SKM-1 treated with dmso at 0.1 percent for 144 hours (cell line): Measurements from ENCODE around the gene SNAP47.

Experiments
- DNase-seq: peaks from one replicate; lab custom pipeline; 2025; ENCODE audit not compliant: unreplicated experiment; lab: John Stamatoyannopoulos, UW

The SNAP47 gene

DNA sequence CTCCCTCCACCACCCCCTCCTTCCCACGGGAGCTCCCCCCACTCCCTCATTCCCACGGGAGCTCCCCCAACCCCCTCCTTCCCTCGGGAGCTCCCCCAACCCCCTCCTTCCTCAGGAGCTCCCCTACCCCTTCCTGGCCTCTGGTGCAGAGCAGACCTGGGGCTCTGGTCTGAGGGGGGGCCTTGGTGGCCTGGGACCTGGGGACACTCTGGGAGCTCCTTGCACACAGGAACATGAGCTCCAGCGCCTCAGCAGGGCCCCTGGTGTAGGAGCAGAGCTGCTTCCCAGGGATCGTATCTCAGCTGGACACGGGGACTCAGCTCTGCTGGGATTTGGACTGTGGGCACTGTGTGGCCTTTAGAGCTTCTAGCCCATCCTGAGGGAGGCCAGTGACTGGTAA is 60.5 kb downstream of the SNAP47 start:
- DNase-seq: no peak

DNA sequence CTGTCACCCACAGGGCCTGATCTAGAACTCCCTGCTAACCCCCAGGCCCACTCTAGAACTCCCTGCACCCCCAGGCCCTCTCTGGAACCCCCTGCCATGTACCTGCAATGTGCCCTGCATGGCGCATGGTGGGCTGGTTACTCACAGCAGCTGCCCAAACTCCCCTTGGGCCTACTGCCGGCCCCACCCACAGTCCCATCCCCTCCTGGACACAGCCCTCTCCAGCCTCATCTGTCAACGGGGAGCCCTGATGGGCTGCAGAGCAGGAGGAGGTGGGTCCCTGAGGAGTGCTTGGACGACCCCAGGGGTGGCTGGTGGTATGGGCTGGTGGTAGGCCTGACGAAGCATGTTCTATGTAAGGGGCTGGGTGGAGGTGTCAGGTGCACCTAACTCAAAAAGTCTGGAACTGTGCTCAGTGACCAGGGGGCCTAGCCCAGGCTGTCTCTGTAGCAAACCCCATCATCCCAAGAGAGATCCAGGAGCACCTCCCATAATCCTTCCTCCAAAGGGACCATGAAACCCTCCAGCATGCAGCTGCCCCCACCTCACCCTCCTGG is 61.2 kb downstream of the SNAP47 start:
- DNase-seq: no peak

DNA sequence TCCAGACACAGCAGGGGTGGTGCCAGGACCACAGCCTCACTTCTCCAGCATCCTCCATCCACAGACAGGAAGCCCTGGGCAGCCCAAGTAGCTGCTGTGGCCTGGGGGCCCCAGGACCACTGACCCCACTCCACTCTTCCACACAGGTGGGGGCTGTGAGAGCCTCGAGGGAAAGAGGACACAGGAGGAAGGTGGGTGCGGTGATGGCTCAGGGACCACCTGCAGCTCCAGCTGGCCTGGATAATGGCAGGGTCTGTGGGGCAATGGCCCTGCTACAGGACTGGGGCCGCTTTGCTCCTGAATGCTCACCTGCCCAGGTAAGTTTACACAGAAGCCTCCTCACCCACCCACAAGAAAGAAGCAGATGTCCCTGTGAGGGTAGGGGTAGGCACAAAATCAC is 61.9 kb downstream of the SNAP47 start:
- DNase-seq: no peak

DNA sequence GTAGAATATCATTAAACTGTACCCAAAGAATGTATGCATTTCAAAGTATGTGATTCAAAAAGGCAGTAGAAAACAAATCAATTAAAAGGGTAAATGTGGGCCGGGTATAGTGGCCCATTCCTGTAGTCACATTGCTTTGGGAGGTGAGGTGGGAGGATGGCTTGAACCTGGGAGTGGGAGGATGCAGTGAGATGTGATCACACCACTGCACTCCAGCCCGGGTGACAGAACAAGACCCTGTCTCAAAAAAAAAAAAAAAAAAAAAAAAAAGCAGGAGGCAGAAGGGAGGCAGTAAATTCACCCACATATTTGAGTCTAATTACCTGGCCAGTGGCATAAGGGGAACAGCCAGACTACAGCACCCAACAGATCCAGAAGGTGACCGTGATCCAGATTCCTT is 62.4 kb downstream of the SNAP47 start:
- DNase-seq: no peak

DNA sequence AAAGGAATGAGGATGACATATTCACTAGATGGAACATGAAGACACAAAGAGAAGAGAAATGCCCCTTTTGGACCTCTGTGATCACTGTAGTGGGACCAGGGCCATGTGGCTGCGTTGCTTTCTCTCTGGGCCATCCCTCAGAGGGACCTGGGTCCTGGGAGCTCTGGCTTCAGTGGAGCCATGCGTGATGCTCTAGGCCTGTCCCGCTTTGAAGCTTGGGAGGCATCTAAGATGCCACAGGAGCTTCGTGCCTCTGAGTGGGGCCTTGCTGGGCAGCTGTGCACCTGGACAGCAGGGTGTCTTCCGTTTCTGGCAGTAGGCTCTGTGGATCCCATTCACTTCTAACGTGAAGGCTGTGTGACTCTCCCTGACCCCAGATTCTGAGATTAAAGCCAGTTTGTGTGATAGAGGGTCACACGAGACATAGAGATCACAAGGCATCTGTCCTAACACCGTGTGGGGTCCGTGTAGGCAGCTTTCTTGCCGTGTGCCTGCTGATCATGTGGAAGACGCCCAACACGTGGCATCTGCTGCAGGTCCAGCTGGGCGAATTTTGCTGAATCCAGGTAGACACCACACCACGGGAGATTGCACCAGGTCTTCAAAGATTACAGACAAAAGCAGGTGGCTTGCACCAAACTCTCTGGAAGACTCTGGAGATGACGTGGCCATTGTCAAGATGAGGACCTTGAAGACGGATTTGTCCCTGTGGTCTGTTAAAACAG is 63.0 kb downstream of the SNAP47 start:
- no peak for DNase-seq

DNA sequence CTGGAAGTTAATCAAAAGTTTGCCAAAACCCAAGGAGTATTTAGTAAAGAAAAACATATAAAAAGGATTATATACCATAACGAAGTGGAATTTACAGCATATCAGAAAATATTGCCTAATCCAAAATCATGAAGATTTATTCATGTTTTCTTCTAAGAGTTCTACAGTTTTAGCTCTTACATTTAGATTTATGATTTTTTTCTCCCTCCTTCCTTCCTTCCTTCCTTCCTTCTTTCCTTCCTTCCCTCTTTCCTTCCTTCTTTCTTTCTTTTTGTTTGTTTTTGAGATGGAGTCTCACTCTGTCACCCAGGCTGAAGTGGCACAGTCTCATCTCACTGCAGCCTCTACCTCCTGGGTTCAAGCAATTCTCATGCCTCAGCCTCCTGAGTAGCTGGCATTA is 64.5 kb downstream of the SNAP47 start:
- DNase-seq: no peak

DNA sequence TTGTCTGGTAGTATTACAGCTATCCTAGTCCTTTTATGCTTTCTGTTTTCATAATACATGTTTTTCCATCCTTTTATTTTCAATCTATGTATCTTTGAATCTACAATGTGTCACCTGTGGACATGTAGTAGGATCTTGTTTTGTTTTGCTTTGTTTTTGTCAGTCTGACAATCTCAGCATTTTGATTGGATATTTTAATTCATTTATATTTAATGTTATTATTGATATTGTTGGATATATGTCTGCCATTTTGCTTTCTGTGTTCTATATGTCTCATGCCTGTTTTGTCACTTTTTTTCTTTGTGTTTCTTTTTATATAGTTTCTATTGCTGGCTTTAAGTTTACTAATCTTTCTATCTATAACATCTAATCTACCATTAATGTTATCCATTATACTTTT is 68.7 kb downstream of the SNAP47 start:
- DNase-seq: no peak

DNA sequence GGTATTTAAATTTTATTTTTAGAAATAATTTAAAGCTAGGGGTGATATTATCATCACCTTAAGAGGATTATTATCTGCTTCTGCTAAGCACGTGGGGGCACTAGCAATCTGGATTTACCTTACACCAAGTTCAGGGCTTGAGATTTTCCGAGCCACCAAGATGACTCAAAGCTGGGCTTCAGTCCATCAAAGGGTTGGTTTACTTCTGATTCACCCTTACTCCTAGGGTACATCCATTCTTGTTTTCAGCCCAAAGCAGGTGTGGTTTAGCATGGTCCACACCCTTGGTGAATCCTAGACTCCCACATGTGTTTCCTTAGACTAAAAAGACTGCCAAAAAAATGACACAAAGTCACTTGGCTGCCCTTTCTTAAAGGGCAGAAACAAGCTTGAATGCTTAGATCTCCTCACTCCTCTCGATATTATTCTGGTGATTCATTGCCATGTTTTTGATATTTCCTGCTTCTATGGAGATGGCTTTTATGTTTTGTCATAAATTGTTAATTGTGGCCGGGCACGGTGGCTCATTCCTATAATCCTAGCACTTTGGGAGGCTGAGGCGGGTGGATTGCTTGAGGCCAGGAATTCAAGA is 70.5 kb downstream of the SNAP47 start:
- no peak for DNase-seq

DNA sequence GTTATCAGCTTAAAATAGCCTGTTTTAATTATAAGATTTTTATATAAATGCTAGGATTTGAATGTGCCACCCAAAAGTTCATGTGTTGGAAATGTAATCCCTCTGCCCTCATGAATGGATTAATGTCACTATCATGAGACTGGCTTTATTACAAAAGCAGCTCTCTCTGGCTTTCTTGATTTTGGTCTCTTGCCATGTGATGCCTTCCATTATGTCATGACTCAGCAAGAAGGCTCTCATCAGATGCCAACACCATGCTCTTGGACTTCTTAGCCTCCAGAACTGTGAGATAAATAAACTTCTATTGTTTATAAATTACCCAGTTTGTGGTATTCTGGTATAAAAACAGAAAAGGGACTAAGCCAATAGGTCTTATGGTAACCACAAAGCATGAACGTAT is 73.3 kb downstream of the SNAP47 start:
- DNase-seq: no peak

DNA sequence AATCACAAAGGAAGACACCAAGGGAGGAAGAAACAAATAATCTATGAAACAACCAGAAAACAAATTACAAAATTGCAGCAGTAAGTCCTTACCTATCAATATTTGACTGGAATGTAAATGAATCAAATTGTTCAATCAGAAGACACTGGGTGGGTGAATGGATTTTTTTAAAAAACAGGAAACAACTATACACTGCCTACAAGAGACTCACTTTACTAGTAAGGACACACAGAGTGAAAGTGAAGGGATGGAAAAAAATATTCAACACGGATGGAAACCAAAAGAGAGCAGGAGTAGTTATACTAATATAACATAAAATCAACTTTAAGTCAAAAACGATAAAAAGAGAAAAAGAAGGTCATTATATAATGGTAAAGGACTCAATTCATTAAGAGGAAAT is 73.8 kb downstream of the SNAP47 start:
- DNase-seq: no peak

DNA sequence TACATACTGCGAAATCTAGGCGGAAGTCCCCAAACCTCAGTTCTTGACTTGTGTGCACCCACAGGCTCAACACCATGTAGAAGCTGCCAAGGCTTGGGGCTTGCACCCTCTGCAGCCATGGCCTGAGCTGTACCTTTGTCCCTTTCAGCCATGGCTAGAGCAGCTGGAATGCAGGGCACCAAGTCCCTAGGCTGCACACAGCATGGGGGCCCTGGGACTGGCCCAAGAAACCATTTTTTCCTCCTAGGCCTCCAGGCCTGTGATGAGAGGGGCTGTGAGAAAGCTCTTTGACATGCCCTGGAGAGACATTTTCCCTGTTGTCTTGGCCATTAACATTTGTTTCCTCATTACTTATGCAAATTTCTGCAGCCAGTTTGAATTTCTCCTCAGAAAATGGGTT is 78.7 kb downstream of the SNAP47 start:
- DNase-seq: no peak

DNA sequence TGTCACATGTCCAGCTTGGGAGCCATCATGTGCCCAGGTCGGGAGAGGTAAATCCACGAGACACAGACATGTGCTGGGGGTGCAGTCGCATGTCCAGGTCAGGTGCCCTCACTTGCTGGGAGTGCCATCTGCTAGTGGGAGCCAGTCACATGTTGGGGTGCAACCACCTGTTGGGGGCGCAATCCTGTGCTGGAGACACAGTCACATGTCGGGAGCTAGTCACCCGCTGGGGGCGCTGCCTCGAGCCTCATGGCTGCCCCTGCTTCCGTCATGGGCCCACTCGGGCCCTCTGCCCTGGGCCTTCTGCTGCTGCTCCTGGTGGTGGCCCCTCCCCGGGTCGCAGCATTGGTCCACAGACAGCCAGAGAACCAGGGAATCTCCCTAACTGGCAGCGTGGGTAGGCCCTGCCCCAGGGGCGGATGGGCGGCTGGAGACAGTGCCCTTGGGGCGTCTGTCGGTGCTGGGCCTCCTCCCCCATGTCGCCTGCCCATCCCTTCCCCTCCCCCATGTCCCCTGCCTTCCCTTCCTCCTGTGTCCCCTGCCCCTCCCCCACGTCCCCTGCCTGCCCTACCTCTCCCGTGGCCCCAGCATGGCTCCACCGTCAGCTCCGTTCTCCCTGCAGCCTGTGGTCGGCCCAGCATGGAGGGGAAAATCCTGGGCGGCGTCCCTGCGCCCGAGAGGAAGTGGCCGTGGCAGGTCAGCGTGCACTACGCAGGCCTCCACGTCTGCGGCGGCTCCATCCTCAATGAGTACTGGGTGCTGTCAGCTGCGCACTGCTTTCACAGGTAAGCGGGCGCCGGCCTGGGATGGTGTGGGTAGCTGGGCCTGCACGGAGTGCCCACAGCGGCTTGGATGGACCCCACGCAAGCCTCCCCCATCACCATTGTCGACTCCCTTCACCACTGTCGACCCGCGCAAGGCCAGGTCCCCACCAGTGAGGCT is 80.5 kb downstream of the SNAP47 start, which contains the start of gene PRSS38:
Gene PRSS38, plus strand, starts transcription at position 208 of the 942 bp plus-strand sequence. Its CDS starts 42 bp downstream, at position 250.
- DNase-seq: no peak

DNA sequence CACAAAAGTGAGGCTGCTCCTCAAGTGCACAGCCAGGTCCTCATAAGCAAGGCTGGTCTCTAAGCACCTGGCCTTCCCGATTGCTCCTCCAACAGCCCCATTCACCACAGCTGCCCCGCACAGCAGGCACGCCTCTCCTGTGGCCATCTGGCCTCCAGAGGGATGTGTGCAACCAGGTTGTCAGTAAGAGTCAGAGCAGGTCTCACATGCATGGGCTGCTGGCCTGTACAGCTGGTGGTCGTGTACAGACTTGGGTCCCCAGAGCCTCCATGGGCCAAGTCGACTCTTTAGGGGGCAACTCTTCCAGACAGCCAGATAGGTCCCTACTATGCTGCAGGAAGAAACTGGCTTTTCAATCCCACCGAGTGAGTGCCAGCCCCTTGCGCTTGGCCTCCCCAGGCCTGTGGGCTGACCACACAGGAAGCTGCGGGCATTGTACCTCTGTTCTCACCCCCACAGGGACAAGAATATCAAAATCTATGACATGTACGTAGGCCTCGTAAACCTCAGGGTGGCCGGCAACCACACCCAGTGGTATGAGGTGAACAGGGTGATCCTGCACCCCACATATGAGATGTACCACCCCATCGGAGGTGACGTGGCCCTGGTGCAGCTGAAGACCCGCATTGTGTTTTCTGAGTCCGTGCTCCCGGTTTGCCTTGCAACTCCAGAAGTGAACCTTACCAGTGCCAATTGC is 81.7 kb downstream of the SNAP47 start:
- DNase-seq: no peak

DNA sequence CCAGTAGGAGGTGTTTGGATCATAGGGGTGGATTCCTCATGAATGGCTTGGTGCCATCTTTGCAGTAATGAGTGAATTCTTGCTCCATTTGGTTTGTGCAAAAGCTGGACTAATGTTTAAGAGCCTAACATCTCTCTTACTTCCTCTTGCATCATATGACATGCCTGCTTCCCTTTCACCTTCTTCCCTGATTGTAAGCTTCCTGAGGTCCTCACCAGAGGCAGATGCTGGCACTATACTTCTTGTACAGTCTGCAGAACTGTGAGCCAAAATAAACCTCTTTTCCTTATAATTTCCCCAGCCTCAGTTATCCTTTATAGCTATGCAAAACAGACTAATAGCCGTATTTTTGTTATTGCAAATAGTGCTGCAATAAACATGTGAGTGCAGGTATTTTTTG is 88.3 kb downstream of the SNAP47 start:
- no peak for DNase-seq

DNA sequence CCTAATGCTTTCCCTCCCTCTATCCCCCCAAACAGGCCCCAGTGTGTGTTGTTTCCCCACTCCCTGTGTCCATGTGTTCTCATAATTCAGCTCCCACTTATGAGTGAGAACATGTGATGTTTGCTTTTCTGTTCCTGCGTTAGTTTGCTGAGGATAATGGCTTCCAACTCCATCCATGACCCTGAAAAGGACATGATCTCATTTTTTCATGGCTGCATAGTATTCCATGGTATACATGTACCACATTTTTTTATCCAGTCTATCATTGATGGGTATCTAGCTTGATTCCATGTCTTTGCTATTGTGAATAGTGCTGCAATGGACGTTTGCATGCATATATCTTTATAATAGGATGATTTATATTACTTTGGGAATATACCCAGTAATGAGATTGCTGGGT is 89.0 kb downstream of the SNAP47 start:
- no peak for DNase-seq

DNA sequence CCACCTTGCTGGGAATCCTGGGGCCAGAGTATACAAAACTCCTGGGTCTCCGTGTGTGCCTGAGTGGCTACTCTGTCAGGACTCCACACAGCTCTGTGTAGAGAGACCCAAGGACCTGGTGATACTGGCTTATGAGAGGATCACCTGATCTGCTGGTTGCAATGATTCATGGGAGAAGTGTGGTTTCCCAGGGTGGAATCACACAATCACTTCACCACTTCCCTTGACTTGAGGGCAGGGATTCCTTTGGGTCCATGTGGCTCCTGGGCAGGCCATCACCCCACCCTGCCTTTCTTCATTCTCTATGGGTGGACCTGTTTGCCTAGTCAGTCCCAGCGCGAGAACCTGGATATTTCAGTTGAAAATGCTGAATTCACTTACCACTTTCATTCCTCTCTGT is 93.6 kb downstream of the SNAP47 start:
- DNase-seq: no peak
